GM21360 (cell line): ENCODE measurements around the gene CCDC86.
"Not testable (repeated sequence)": the region's sequence is repeated elsewhere in the genome, so short reads cannot be mapped to it uniquely, and the experiment has no call there.

ENCODE experiments used
- ATAC-seq: cut with Tn5 transposase; IDR thresholded peaks from one replicate; pipeline ENCODE4 v1.9.1; 2021; ENCODE audit warnings: mild to moderate bottlenecking, moderate library complexity; ENCODE audit not compliant: unreplicated experiment

Gene CCDC86, protein sequence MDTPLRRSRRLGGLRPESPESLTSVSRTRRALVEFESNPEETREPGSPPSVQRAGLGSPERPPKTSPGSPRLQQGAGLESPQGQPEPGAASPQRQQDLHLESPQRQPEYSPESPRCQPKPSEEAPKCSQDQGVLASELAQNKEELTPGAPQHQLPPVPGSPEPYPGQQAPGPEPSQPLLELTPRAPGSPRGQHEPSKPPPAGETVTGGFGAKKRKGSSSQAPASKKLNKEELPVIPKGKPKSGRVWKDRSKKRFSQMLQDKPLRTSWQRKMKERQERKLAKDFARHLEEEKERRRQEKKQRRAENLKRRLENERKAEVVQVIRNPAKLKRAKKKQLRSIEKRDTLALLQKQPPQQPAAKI

GRCh38 chr11:60841797-60842667, at the start of gene CCDC86:
CCDC86 (plus strand) TSS chr11:60842113; CDS start chr11:60842125, 12 bp downstream.
- ATAC-seq: peak; percentile 67

DNA sequence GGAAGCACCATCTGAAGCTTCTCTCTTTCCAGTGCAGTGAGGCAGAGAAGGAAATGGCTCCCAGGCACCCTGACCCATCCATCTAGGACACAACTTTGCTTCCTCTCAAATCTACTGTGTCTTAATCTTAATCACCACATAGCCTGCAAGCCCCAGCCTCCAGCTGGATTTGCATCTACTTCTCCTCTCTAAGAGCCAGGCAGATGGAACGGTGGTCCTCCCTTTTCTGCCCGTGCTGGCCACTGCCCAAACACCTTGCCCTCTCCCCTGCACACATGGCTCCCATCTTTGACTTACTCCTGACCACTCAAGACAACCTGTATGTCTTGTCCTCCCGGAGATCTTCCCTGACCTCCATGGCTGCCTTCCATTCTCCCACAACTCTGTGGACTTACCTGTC, 49.4 kb upstream of the CCDC86 start:
- no peak for ATAC-seq

GRCh38 chr11:60795291-60795690, 46.6 kb upstream of the CCDC86 start:
- ATAC-seq: no peak

DNA sequence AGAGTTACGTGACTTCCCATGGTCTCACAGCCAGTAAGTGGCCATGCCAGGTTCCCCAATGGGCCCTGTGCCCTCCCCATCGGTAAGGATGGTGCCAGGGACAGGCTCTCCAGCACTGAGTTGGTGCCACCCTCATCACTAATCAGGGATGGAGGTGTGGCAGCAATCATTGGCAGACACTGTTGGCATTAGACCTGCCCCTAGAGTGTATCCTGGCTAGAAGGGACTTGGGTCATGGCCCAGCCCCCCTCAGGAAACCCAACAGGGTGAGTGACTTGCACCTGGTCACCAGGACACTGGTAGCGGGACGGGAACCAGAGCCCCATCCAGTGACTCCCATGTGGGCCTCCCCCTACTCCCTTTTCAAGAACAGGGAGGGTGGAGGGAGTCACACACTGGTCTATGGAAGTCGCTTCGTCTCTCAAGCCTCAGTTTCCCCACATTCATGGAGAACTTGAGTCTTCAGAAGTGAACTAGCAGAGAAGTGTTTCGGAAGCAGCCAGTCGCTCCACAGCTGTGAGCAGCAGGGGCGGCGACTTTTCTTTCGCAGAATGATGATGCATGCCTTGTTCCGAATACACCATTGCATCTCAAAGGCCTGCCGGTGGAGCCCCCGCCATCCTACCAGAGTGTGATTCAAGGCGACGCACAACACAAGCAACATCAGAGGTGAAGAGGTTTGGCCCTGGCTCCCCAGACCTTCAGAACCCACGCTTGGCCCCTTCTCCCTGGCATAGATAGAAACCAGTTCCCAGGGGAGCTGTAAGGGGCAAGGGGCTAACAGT, 43.9 kb upstream of the CCDC86 start:
- no peak for ATAC-seq

DNA sequence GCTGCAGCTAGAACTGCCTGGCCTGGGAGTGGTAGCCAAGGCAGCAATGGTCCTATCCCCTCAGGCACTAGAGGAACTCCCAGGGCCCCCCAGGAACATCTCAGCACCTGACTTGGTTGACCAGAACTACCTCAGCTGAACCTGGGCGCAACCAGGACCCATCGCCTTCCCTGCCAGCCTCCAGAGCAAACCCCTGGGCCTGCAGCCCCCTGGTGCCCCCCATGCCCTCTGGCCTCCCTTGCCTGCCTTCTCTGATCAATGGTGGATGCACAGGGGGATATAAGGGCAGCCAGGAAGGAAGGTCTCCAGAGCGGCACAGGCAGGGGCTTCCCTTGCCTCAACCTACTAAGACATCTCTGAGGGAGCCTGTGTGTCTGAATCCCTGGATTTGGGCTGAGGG, 43.3 kb upstream of the CCDC86 start:
- no peak for ATAC-seq

GRCh38 chr11:60801194-60801593, 40.7 kb upstream of the CCDC86 start:
- no peak for ATAC-seq

GRCh38 chr11:60803273-60803936, 38.5 kb upstream of the CCDC86 start:
- no peak for ATAC-seq

- no peak for ATAC-seq
Measured at GRCh38 chr11:60809249-60809648, 32.7 kb upstream of the CCDC86 start.

GRCh38 chr11:60809691-60810090, 32.2 kb upstream of the CCDC86 start:
- ATAC-seq: no peak

- no peak for ATAC-seq
Measured at GRCh38 chr11:60810151-60810550, 31.8 kb upstream of the CCDC86 start.

GRCh38 chr11:60810569-60810968, 31.3 kb upstream of the CCDC86 start:
- no peak for ATAC-seq

- no peak for ATAC-seq
Measured at GRCh38 chr11:60813324-60813723, 28.6 kb upstream of the CCDC86 start.

GRCh38 chr11:60814112-60814511, 27.8 kb upstream of the CCDC86 start:
- no peak for ATAC-seq

DNA sequence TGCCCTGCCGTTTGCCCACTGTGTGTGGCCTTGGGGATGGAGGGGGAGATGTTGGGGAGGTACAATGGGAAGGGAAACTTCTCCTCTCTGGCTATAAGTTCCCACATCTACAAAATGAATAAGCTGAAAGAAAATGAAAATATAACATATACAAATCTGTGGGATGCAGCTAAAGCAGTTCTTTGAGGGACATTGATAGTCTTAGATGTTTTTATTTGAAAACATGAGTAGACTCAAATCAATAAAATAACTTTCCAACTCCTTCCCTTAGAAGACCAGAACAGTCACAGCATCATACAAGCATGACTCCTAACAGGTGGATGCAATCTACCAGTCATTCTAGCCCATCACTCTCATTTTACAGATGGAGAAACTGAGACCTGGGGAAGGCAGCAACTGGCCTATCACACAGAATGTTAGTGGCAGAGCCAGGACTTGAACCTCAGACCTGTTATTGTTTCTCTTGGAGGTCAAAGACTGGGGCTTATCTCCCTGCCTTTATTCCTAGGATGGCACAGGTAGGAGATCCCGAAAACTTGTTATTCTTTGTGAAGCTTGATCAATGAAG, 25.2 kb upstream of the CCDC86 start:
- ATAC-seq: no peak

- no peak for ATAC-seq
Measured at GRCh38 chr11:60818057-60818456, 23.9 kb upstream of the CCDC86 start.

DNA sequence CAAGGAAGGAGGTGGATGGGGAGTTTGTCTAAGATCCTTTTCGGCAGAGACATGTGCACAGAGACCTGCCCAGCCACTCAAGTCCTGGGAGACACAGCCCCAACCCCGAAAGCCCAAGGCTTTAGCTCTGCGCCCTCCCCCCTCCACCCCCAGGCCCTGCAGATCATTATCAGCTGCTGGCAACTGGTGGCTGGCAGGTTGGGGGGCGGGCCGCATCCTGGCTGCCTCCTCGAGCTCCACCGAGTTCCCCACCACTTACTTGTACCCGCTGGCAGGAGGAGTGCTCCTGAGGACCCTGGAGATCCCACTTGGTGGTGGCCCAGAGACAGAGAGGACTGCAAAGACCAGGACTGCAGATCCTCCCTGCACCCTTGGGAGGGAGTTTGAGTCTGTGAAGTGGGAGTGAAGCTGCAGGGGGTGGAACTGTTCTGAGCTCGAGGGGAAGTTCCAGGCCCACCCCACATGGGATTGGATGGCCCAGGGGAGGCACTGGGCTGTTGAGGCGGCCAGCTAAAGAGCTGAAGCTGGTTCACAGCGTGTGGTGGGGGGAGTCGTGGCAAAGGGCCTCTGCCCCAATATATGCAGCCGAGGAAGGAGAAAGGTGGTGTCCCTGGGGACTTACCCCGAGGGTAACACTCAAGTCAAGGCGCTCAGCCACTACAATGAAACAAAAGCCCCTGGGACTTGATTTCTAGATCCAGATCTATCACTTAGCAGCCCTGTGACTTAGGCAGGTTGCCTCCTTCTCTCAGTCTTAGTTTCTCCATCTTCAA, 19.9 kb upstream of the CCDC86 start:
- ATAC-seq: no peak

DNA sequence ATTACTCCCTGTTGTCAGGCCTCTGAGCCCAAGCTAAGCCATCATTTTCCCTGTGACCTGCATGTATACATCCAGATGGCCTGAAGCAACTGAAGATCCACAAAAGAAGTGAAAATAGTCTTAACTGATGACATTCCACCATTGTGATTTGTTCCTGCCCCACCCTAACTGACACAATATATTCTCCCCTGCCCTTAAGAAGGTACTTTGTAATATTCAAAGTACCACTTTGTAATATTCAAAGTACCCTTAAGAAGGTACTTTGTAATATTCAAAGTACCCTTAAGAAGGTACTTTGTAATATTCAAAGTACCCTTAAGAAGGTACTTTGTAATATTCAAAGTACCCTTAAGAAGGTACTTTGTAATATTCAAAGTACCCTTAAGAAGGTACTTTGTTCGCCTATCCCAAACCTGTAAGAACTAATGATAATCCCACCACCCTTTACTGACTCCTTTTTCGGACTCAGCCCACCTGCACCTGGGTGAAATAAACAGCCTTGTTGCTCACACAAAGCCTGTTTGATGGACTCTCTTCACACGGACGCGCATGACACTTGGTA, 18.1 kb upstream of the CCDC86 start:
- ATAC-seq: not testable (repeated sequence)

GRCh38 chr11:60825118-60825517, 16.8 kb upstream of the CCDC86 start:
- no peak for ATAC-seq

GRCh38 chr11:60825790-60826189, 16.1 kb upstream of the CCDC86 start:
- no peak for ATAC-seq
